K562 (cell line): ENCODE data around the gene VDAC2. TPM values are rescaled to one million over a fixed set of nuclear protein-coding genes. Genes with fewer than 3 reads are reported as not detected.
A peak's percentile ranks its signal among the peaks of the same experiment; 100 is the strongest.

Experiments
- DMBX1 ChIP-seq: fragments of 250-450 bp; sonication (Bioruptor Pico); IDR thresholded peaks from 2 replicates; pipeline ENCODE4 v1.8.0; 2022; ENCODE audit warnings: inconsistent platforms, mild to moderate bottlenecking, moderate library complexity, borderline replicate concordance
- ELK3 ChIP-seq: fragments of 450-650 bp; formaldehyde crosslinking; IDR thresholded peaks from 2 replicates; pipeline ENCODE4 v1.4.0; 2020; ENCODE audit warnings: mild to moderate bottlenecking
- FOXM1 ChIP-seq, 2 experiments: fragments of 450-650 bp in 1 of 2; sonication (generic) in 1 of 2; formaldehyde crosslinking in 1 of 2; IDR thresholded peaks; 2 replicates each; pipeline versions ENCODE4 v1.6.1 to v1.9.0; 2017 to 2022; ENCODE audit warnings: low read depth in 2 of 2, mild to moderate bottlenecking in 2 of 2, missing genetic modification reagents in 1 of 2, moderate library complexity in 1 of 2
- MLLT1 ChIP-seq, 2 experiments: fragments of 450-650 bp; IDR thresholded peaks; 2 replicates each; pipeline ENCODE4 v1.6.1; 2016
- NKRF ChIP-seq: fragments of 450-650 bp; IDR thresholded peaks from 2 replicates; pipeline ENCODE4 v1.6.1; 2016; ENCODE audit warnings: borderline replicate concordance
- ZNF407 ChIP-seq: fragments of 450-650 bp; IDR thresholded peaks from 2 replicates; pipeline ENCODE4 v1.6.1; 2016; ENCODE audit warnings: low read depth
- ZNF431 ChIP-seq: sonication (generic); formaldehyde crosslinking; IDR thresholded peaks from 2 replicates; pipeline ENCODE4 v1.8.0; 2022; ENCODE audit warnings: mild to moderate bottlenecking, missing genetic modification reagents
- polyA plus RNA-seq, 8 experiments: library from polyadenylated mRNA; depleted of rRNA in 4 of 8; stranded (reverse) in 5 of 8; unstranded in 3 of 8; fragments of >200 nt; fragmentation: Nextera tagmentation in 2 of 8; fragmentation: Illumina TruSeq in 1 of 8; extraction: Ambion mirVana in 2 of 8; extraction: Trizol in 1 of 8; gene quantifications; 2 replicates each; pipeline versions ENCODE4 v1.2.1 to v1.2.3, GENCODE V29; 2011 to 2014; ENCODE audit warnings: inconsistent platforms in 1 of 8, missing spikeins in 1 of 8
- total RNA-seq, 7 experiments: library from RNA; depleted of rRNA in 6 of 7; stranded (reverse); fragments of >200 nt in 6 of 7; fragmentation: Illumina TruSeq in 2 of 7; extraction: Trizol in 2 of 7; gene quantifications; 2 replicates each; pipeline versions ENCODE4 v1.2.1 to v1.2.3, GENCODE V29; 2011 to 2021; ENCODE audit warnings: low replicate concordance in 1 of 7

VDAC2 gene
- total and polyA plus RNA-seq, 9 of the 15 experiments (the other 6 are each of a cell fraction or from before 2014, with no cell fraction given) = 139 to 450 (median 250) TPM

- TF ChIP-seq MLLT1 (IDR thresholded peaks at IDR 0.05) (no peak), ZNF431 (CRISPR knock-in tag) (peak; percentile 79; the same call in 1 of the 2 replicates), ZNF407 (no peak), FOXM1 (IDR thresholded peaks at IDR 0.05; ENCODE audit: low read depth) (no peak), FOXM1 (CRISPR knock-in tag; IDR thresholded peaks at IDR 0.05; ENCODE audit: low read depth) (no peak), ELK3 (no peak), DMBX1 (CRISPR knock-in tag) (no peak), NKRF (peak; percentile 79)
Measured at GRCh38 chr10:75211007-75211691, 553 bp downstream of the VDAC2 start (continued).
